GM19035 (cell line): ENCODE data around the gene GNG11.
A peak's percentile ranks its signal among the peaks of the same experiment; 100 is the strongest.

Experiments used
- ATAC-seq: cut with Tn5 transposase; IDR thresholded peaks from one replicate; pipeline ENCODE4 v1.9.1; 2021; ENCODE audit not compliant: unreplicated experiment

GNG11 gene

DNA sequence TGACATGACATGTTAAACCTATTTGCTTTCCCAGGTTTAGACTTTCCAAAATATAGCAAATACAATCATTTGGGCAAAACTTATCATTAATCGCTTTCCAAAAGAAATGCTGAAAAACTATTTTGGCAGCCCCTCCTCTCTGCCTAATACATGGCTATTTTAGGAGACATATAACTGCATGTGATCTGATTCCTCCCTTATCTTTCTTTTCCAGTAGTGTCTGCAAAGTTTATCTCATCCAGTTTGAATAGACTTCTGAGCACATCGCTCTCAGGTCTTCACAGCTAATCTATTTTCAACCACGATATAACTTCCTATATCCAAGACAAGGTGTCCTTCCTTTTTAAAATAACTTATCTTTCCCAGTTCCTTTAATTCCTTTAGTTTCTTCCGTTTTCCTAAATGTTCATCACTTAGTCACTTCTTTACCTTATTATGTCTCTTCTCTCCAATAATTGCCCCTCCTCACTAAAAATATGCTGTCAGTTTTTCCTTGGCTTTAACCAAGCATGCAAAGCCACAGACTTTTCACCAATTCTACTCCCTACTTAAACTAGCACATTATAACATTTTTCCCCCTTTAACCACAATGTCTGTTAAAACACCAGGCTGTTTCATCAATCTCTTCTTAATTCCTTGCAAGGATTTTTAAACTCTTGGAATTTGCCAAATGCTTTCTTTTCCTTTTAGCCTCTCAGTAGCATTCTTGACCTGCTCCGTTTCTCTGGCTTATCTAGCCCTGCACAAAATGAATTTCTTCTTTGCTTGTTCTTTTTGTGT is 24.4 kb downstream of the GNG11 start:
- ATAC-seq: no peak

GRCh38 chr7:93948106-93948505 is 26.6 kb downstream of the GNG11 start:
- ATAC-seq: no peak

DNA sequence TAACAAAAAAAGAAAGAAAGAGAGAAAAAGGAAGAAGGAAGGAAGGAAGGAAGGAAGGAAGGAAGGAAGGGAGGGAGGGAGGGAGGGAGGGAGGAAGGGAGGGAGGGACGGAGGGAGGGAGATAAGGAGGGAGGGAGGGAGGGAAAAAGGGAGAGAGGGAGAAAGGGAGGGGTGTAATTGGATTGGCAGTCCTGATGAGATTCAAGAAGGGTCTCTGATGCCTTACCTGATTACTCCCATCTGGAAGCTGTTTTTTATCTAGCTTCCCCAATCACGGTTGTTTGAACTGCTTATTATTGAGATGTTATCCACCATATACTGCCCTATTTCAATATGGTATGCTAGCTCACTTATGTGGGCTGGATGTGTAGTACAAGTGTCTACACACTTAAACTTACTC is 27.3 kb downstream of the GNG11 start:
- ATAC-seq: no peak

- no peak for ATAC-seq
Observed at GRCh38 chr7:93949423-93949822, 27.9 kb downstream of the GNG11 start.

GRCh38 chr7:93955304-93955703 is 33.8 kb downstream of the GNG11 start:
- ATAC-seq: peak; percentile 70

- ATAC-seq: no peak
Observed at GRCh38 chr7:93957767-93958166, 36.2 kb downstream of the GNG11 start.

DNA sequence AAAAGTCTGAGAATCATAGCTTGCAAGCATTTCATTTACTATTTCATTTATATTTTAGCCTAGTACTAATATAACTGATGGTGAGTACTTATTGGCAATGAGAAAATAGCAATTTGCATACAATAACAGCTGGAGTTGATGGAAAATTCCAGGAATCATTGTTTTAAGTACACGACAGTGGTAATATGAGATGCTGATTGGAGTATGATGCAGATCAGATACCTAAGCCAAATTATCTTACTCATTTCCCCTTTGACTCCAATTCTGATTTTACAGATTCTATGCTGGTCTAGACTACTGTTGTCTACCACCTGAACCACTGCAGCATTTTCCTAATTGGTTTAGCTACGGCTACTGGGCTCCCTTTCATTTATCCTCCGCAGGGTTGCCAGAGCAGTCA is 36.7 kb downstream of the GNG11 start:
- ATAC-seq: no peak

- ATAC-seq: no peak
Observed at GRCh38 chr7:93958651-93959050, 37.1 kb downstream of the GNG11 start.

DNA sequence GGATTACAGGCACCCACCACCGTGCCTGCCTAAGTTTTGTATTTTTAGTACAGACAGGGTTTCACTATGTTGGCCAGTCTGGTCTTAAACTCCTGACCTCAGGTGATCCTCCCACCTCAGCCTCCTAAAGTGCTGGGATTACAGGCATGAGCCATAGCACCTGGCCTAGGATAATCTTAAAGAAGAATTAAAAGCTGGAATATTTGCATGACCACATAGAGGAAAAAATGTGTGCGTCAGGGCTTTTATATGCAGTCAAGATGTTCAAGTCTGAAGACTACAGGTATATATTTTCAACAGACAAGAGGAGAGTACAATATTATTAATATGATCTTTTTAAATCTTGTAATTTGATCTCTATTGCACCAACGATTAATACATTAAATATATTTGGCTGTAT is 39.5 kb downstream of the GNG11 start:
- ATAC-seq: no peak

DNA sequence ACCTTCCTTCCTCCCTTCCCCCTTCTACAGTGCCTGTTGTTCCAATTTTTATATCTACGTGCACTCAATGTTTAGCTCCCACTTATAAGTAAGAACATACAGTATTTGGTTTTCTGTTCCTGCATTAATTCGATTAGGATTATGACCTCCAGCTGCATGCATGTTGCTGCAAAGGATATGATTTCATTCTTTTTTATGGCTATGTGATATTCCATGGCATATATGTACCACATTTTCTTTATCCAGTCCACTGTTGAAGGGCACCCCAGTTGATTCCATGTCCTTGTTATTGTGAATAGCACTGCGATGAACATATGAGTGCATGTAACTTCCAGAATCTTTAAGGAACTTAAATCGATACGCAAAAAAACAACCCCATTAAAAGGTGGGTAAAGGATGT is 42.7 kb downstream of the GNG11 start:
- ATAC-seq: no peak

- no peak for ATAC-seq
Observed at GRCh38 chr7:93964813-93965212, 43.3 kb downstream of the GNG11 start.

DNA sequence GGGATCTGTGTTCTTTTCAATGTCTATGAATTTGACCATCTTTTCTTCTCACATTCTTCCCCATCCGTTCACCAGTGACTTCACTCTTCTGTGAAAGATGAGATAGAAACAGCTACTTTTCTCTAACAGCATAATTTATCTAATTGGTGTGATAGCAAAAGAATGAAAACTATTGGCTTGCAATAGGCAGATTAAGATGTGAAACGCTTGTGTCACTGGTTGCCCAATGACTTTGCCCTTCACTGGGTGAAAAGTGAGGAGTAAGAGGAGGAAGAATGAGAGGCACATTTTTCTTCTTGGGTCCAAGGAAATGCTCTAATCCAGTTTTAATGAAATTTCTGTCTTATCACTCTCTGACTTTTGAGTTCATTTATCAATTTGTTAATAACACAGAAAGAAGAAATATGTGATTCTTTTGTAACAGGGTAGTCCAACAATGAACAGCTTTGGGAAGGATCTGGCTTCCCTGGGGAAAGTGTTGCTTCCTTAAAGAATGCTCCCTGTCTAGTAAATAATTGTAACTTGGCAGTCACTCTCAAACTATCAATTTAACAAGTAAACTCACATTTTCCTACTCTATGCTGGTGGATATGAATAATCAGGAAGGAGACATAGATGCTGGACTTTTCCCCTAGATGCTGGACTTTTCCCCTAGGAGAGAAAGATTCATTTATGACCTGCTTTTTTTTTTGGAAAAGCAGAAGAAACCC is 47.5 kb downstream of the GNG11 start:
- no peak for ATAC-seq

- ATAC-seq: no peak
Observed at GRCh38 chr7:93972029-93972725, 50.6 kb downstream of the GNG11 start.

- ATAC-seq: no peak
Observed at GRCh38 chr7:93973134-93973533, 51.6 kb downstream of the GNG11 start.

DNA sequence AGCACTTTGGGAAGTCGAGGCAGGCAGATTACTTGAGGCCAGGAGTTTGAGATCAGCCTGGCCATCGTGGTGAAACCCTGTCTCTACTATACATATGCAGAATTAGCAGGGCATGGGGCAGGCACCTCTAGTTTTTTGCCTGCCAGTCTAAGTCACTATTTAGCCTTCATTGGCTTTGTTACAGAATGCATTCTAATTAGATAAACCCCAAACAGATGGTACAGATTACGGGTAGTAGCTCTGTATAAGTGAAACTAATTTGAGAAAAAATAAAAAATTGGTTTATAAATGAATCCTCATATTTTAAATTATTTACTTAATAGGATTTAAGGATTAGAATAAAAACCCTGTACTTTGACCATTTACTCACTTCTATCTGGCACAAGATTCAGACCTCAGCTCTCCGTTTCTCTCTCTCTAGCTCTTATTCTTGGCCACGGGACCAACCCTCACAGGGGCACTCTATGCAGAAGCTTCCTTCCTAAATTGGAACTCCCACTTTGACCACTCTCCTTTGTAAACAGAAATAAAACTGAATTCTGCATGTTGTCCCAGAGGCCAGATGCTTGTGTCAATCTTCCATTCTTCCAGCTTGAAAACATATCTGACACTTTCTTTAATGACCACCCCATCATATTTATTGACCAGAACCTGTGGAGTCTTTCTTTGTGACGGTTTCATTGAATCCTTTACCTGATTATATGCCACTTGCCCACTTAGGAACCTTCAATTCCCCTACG is 55.8 kb downstream of the GNG11 start:
- no peak for ATAC-seq
